ENCODE measurements around the gene MAPRE3. TPM values are rescaled to one million over a fixed set of nuclear protein-coding genes. Genes with fewer than 3 reads are reported as not detected.
A peak's percentile ranks its signal among the peaks of the same experiment; 100 is the strongest.

The MAPRE3 gene
- polyA plus RNA-seq, 6 donors from 2014 or later = 1.2 to 4.2 (median 1.4) TPM

GRCh38 chr2:27016801-27017325 lies 46.4 kb downstream of the MAPRE3 start:
- Mint-ChIP-seq H3K27ac (peak overlapping the region in 1 of 6 donors; percentile 80), H3K36me3 (no peaks in the 10 kb centered on the region), H3K27me3 (peaks cover 0 to 9% (median 5%) of the 10 kb centered on the region in 3 donors), H3K4me3 (no peak overlapping the region), H3K9me3 (no peaks in the 10 kb centered on the region), H3K4me1 (no peaks in the 10 kb centered on the region)
- DNase-seq = no peak
- ATAC-seq (ENCODE audit: low read depth in 2 of 2) = peak in 1 of 2 donors; percentile 58

- H3K4me3 Mint-ChIP-seq = no peak overlapping the region
- H3K27ac Mint-ChIP-seq = no peak overlapping the region
- DNase-seq (no peak), ATAC-seq (ENCODE audit: low read depth in 2 of 2) (no peak)
- H3K9me3 Mint-ChIP-seq = no peaks in the 10 kb centered on the region
- H3K36me3 Mint-ChIP-seq = no peaks in the 10 kb centered on the region
- H3K27me3 Mint-ChIP-seq = no peaks in the 10 kb centered on the region
- H3K4me1 Mint-ChIP-seq = no peaks in the 10 kb centered on the region
Observed at GRCh38 chr2:27018142-27018541, 47.7 kb downstream of the MAPRE3 start.

DNA sequence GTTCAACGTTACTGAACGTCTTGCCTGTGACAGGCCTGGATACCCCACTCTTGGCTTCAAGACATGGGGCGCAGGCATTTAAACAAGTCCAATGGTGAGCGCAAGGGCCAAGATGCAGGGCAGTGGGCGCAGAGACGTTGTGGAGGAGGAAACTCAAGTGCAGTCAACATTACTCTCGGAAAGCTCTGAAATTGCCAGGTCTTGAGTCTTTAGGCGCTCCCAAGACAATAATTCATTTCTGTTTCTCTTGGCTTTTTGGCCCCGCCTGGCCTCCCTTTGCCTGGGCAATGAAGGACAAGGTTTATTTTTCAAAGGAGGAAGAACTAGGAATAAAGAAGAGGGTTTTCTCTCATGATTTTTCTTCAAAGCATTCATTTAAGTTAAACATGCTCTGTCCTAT lies 49.0 kb downstream of the MAPRE3 start:
- H3K4me3 Mint-ChIP-seq = no peak overlapping the region
- no peaks in the 10 kb centered on the region for H3K27me3 Mint-ChIP-seq
- no peak overlapping the region for H3K27ac Mint-ChIP-seq
- no peaks in the 10 kb centered on the region for H3K9me3 Mint-ChIP-seq
- ATAC-seq (ENCODE audit: low read depth in 2 of 2) (no peak), DNase-seq (no peak)
- H3K4me1 Mint-ChIP-seq = no peaks in the 10 kb centered on the region
- H3K36me3 Mint-ChIP-seq = no peaks in the 10 kb centered on the region

DNA sequence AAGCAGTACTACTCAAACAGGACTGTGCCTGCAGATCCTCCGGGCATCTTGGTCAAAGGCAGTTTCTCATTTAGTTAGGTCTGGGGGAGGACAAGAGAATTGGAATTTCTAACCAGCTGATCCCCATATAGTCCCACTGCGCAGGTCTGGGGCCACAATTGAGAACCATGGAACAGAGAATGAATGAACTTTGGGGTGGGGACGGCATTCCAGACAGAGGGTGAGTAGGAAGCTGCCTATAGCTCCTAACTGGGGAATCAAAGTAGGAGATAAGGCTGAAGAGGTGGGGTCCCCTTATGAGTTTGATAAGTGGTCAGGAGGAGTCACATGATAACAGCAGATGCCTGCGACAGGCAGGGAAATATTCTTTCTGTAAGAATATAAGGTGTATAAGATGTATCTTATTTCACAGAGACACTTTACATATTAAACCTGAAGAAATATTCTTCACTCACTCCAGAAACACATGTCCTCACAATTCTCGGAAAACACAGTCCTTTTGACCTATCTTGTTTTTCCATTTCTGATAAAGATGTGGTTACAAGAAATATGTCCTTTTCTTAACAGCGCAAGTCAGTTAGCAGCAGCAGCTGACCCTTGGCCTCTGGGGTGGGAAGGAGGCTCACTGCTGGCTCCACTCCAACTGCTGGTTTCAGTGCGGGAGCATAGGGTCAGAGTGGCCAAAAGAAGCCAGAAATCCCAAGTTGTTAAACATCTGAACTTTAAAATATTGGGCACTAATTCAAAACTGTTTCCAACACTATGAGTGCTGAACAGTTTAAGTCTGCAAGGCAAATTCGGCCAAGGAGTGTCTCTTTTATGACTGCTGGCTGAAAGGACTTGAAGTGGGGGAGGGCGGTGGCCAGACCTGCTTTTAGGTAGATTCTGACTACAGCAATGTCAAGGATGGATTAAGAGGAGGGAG lies 49.8 kb downstream of the MAPRE3 start:
- no peak for ATAC-seq (ENCODE audit: low read depth in 2 of 2)
- H3K4me3 Mint-ChIP-seq = no peak overlapping the region
- H3K4me1 Mint-ChIP-seq = no peaks in the 10 kb centered on the region
- DNase-seq = no peak
- H3K36me3 Mint-ChIP-seq = no peaks in the 10 kb centered on the region
- no peak overlapping the region for H3K27ac Mint-ChIP-seq
- no peaks in the 10 kb centered on the region for H3K9me3 Mint-ChIP-seq
- H3K27me3 Mint-ChIP-seq = no peaks in the 10 kb centered on the region

DNA sequence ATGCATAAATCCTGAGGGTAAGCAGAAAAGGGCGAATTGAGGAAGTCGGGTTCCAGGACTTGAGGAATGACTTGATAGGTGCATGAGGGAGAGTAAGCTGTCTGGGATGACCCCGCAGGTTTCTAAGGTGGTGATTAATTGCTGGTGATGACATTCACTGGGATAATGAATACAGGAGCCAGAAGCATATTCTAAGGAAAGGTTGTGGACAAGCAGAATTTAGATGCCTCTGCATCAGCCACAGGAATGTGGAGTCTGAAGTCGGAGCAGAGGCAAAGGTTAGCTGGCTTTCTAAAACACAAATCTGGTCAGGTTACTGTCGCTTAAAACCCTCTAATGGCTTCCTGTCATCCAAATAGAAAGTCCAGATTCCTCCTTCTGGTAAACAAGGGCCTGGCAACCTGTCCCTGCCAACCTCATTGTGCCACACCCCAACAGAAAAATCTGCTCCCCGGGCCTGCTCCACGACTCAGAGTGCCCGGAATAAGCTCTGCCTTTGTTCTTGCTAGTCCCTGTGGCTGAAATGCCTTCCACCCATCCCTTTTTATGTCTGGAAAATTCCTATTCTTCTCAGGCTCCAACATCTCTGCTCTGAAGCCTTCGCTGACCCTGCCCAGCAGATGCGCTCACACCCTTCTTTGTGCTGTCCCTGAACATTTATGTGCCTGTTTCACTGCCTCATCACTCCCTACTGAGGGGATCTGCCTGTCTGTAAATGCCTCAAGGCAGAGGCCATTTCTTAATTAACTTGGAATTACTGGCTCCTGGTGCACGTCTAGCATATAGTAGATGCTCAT lies 51.0 kb downstream of the MAPRE3 start:
- H3K4me3 Mint-ChIP-seq = no peak overlapping the region
- no peaks in the 10 kb centered on the region for H3K27me3 Mint-ChIP-seq
- no peak for DNase-seq
- no peaks in the 10 kb centered on the region for H3K9me3 Mint-ChIP-seq
- no peaks in the 10 kb centered on the region for H3K36me3 Mint-ChIP-seq
- H3K27ac Mint-ChIP-seq = peak overlapping the region in 1 of 6 donors; percentile 65
- no peak for ATAC-seq (ENCODE audit: low read depth in 2 of 2)
- H3K4me1 Mint-ChIP-seq = no peaks in the 10 kb centered on the region

DNA sequence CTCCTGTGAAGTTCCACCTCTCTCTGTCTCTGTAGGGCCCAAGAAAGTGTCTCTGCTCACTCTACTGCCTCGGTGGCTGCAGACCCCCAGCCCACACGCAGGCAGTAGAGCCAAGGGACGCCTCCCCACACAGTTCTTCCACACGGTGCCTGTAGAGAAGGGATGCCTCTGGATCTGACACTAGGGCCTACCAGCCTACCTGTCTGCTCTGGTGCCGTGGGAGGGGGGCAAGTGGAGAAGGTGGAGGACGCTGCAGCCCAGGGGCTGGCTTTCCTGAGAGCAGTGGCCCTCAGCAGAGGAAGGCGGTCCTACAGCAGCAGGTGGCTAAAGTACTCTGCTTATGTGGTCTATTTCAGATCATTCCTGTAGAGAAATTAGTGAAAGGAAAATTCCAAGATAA lies 53.3 kb downstream of the MAPRE3 start:
- Mint-ChIP-seq H3K4me3 (no peak overlapping the region), H3K27me3 (no peaks in the 10 kb centered on the region), H3K27ac (no peak overlapping the region), H3K36me3 (no peaks in the 10 kb centered on the region), H3K4me1 (no peaks in the 10 kb centered on the region), H3K9me3 (no peaks in the 10 kb centered on the region)
- DNase-seq (no peak), ATAC-seq (ENCODE audit: low read depth in 2 of 2) (no peak)

- no peak for ATAC-seq (ENCODE audit: low read depth in 2 of 2)
- no peak overlapping the region for H3K4me3 Mint-ChIP-seq
- H3K27me3 Mint-ChIP-seq = no peaks in the 10 kb centered on the region
- no peak overlapping the region for H3K27ac Mint-ChIP-seq
- H3K4me1 Mint-ChIP-seq = no peaks in the 10 kb centered on the region
- no peak for DNase-seq
- no peaks in the 10 kb centered on the region for H3K9me3 Mint-ChIP-seq
- no peaks in the 10 kb centered on the region for H3K36me3 Mint-ChIP-seq
Observed at GRCh38 chr2:27024188-27024587, 53.8 kb downstream of the MAPRE3 start.

- no peaks in the 10 kb centered on the region for H3K36me3 Mint-ChIP-seq
- H3K27ac Mint-ChIP-seq = peak overlapping the region in 2 of 6 donors; percentile 32 to 72
- no peak overlapping the region for H3K4me3 Mint-ChIP-seq
- H3K27me3 Mint-ChIP-seq = no peaks in the 10 kb centered on the region
- ATAC-seq (ENCODE audit: low read depth in 2 of 2) (no peak), DNase-seq (no peak)
- peaks cover 0 to 5% (median 0%) of the 10 kb centered on the region in 3 donors for H3K4me1 Mint-ChIP-seq
- H3K9me3 Mint-ChIP-seq = no peaks in the 10 kb centered on the region
Observed at GRCh38 chr2:27024812-27025211, 54.4 kb downstream of the MAPRE3 start.

- no peak for ATAC-seq (ENCODE audit: low read depth in 2 of 2)
Observed at GRCh38 chr2:27025281-27025800, 54.9 kb downstream of the MAPRE3 start.

GRCh38 chr2:27025861-27026851 lies 55.7 kb downstream of the MAPRE3 start:
- Mint-ChIP-seq H3K4me3 (no peak overlapping the region), H3K27me3 (no peaks in the 10 kb centered on the region), H3K9me3 (no peaks in the 10 kb centered on the region), H3K27ac (peak overlapping the region in 2 of 6 donors; percentile 5 to 60), H3K4me1 (peaks cover 0 to 14% (median 4%) of the 10 kb centered on the region in 3 donors), H3K36me3 (no peaks in the 10 kb centered on the region)
- ATAC-seq (ENCODE audit: low read depth in 2 of 2) (no peak), DNase-seq (no peak)

More at GRCh38 chr2:27025281-27025800, 54.9 kb downstream of the MAPRE3 start:
- no peaks in the 10 kb centered on the region for H3K27me3 Mint-ChIP-seq
- H3K4me1 Mint-ChIP-seq = peaks cover 0 to 9% (median 2%) of the 10 kb centered on the region in 3 donors
- no peaks in the 10 kb centered on the region for H3K36me3 Mint-ChIP-seq
- DNase-seq = no peak
- H3K27ac Mint-ChIP-seq = peak overlapping the region in 1 of 6 donors; percentile 52
- no peak overlapping the region for H3K4me3 Mint-ChIP-seq
- H3K9me3 Mint-ChIP-seq = no peaks in the 10 kb centered on the region

DNA sequence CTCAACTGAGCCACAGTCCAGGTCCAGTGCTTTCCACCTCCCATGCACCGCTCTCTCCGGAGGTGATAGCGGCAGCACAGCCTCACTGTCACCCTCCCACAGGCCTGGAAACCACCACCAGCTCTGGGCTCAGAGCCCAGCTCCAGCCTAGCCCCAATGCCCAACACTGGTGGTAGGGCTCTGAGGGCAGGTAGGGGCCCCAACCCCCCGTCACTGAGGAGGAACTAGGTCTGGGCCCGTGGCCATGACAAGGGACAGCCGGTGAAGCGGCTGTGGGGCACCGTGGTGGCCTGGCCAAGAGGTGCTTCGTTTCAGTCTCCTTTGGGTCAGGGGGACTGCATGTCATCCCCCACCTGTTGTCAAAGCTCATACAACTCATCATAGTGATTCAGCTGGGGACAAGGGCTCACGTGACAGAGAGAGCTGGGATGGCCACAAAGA lies 56.8 kb downstream of the MAPRE3 start:
- Mint-ChIP-seq H3K27me3 (no peaks in the 10 kb centered on the region), H3K4me3 (peak overlapping the region in 1 of 8 donors; percentile 39), H3K36me3 (no peaks in the 10 kb centered on the region), H3K27ac (no peak overlapping the region), H3K9me3 (no peaks in the 10 kb centered on the region), H3K4me1 (peaks cover 4 to 24% (median 15%) of the 10 kb centered on the region in 3 donors)
- no peak for DNase-seq
- ATAC-seq (ENCODE audit: low read depth in 2 of 2) = no peak

DNA sequence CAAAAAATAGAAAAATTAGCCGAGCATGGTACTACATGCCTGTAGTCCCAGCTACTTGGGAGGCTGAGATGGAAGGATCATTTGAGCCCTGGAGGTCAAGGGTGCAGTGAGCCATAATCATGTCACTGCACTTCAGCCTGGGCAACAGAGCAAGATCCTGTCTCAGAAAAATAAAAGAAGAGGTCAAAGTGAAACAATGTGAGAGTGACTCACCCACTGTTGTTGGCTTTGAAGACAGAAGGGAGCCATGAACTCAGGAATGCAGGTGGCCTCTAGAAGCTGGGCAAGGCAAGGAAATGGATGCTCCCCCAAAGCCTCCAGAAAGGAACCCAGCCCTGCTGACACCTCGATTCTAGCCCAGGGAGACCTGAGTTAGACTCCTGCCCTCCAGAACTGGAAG lies 58.6 kb downstream of the MAPRE3 start:
- ATAC-seq (ENCODE audit: low read depth in 2 of 2) = no peak
- no peak for DNase-seq
- no peaks in the 10 kb centered on the region for H3K27me3 Mint-ChIP-seq
- H3K4me3 Mint-ChIP-seq = peak overlapping the region in 1 of 8 donors; percentile 96
- no peaks in the 10 kb centered on the region for H3K36me3 Mint-ChIP-seq
- no peaks in the 10 kb centered on the region for H3K9me3 Mint-ChIP-seq
- H3K27ac Mint-ChIP-seq = peak overlapping the region in 1 of 6 donors; percentile 24
- peaks cover 13 to 36% (median 30%) of the 10 kb centered on the region in 3 donors for H3K4me1 Mint-ChIP-seq
